Thyroid gland (tissue), 4 donors: ENCODE data around the gene RBM4B. TPM values are rescaled to one million over a fixed set of nuclear protein-coding genes. Genes with fewer than 3 reads are reported as not detected.

Experiments used
- DNase-seq, 2 donors: peaks; one replicate each; pipeline ENCODE4 v3.0.0-alpha.2; 2019
- H3K27ac ChIP-seq, 3 donors: fragments of 200-600 bp; sonication (generic); 1 replicate in 2 of 3; 2 replicates in 1 of 3; pipeline ENCODE4 v1.5.1; 2016 to 2019; ENCODE audit warnings: mild to moderate bottlenecking in 1 of 3, moderate library complexity in 1 of 3
- H3K27me3 ChIP-seq: fragments of 200-600 bp; sonication (generic); one replicate; pipeline ENCODE4 v1.5.1; 2019
- H3K36me3 ChIP-seq, 2 donors: fragments of 200-600 bp; sonication (generic); one replicate each; pipeline ENCODE4 v1.5.1; 2016 to 2019
- H3K4me1 ChIP-seq, 2 donors: fragments of 200-600 bp; sonication (generic); one replicate each; pipeline ENCODE4 v1.5.1; 2017 to 2019
- H3K4me3 ChIP-seq, 3 donors: fragments of 200-600 bp; sonication (generic); replicated peaks in 1 of 3; 1 replicate in 2 of 3; 2 replicates in 1 of 3; pipeline ENCODE4 v1.5.1; 2016; ENCODE audit warnings: mild to moderate bottlenecking in 1 of 3
- H3K9me3 ChIP-seq: fragments of 200-600 bp; sonication (generic); one replicate; pipeline ENCODE4 v1.5.1; 2017
- POLR2A ChIP-seq, 2 donors: fragments of 450-650 bp; IDR thresholded peaks; one replicate each; pipeline ENCODE4 v1.6.1; 2017; ENCODE audit warnings: antibody characterized with exemption in 2 of 2, mild to moderate bottlenecking in 2 of 2, moderate library complexity in 1 of 2
- WGBS, 2 donors: methylation state at CpG; one replicate each; pipeline ENCODE4 v1.1.5; 2017; 5-methylcytosine and 5-hydroxymethylcytosine counted together
- intact Hi-C: fragments of 100-400 bp; cut with DNase I; formaldehyde crosslinking; loops from one replicate; pipeline ENCODE4 v1.15.1; 2023
- total RNA-seq, 4 donors: library from RNA; depleted of rRNA; stranded (reverse); fragments of >200 nt; gene quantifications; one replicate each; pipeline ENCODE4 v1.2.3, GENCODE V29; 2016
- TF ChIP-seq, protein P1 (sequence below), 6 experiments: fragments of 200-600 bp in 3 of 6; fragments of 450-650 bp in 3 of 6; sonication (generic) in 3 of 6; IDR thresholded peaks; one replicate each; pipeline ENCODE4 v1.5.1; 2016 to 2019; ENCODE audit warnings: antibody characterized with exemption in 6 of 6, mild to moderate bottlenecking in 2 of 6, inconsistent platforms in 1 of 6, moderate library complexity in 1 of 6

The RBM4B gene
- total RNA-seq, 4 donors from 2014 or later = 16.6 to 24.7 (median 24.2) TPM

DNA sequence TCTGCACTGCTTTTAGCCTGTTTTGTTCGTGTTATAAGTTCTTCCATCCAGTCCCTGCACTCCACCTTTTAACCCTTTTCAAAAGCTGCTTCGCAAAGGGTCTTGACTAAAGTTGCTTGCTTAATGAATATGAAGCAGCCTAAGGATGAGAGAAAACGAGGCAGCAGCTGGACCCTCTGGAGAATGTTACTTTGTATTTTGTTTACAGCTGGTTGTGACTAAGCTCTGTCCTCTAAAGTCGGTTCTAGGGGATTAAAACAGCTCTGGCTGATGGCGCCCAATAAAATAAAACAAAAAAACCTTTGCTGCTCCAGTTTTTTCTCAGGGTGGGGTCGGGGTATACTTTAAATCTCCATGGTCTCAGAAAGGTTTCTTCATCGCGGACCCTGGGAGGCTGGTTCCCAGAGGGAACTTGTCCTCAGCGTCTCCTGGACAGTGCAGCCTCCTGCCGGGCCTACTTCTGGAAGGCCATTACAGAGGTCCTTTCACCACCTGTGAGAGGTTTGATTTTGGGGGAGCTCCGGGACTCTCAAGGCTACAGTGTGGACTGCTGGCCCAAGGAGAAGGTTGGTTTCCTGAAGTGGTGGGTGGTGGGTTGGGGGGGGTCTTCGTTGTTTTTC lies 40.0 kb downstream of the RBM4B start:
- TF ChIP-seq, protein P1, sequence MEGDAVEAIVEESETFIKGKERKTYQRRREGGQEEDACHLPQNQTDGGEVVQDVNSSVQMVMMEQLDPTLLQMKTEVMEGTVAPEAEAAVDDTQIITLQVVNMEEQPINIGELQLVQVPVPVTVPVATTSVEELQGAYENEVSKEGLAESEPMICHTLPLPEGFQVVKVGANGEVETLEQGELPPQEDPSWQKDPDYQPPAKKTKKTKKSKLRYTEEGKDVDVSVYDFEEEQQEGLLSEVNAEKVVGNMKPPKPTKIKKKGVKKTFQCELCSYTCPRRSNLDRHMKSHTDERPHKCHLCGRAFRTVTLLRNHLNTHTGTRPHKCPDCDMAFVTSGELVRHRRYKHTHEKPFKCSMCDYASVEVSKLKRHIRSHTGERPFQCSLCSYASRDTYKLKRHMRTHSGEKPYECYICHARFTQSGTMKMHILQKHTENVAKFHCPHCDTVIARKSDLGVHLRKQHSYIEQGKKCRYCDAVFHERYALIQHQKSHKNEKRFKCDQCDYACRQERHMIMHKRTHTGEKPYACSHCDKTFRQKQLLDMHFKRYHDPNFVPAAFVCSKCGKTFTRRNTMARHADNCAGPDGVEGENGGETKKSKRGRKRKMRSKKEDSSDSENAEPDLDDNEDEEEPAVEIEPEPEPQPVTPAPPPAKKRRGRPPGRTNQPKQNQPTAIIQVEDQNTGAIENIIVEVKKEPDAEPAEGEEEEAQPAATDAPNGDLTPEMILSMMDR (IDR thresholded peaks at IDR 0.05) = no peak
- TF ChIP-seq POLR2A (IDR thresholded peaks at IDR 0.05) = no peak
- H3K4me1 ChIP-seq = peaks cover 36 to 42% of the 10 kb centered on the region in 2 donors
- no peaks in the 10 kb centered on the region for H3K27me3 ChIP-seq
- 45 to 53% methylated on average over 10 to 12 of the region's 12 CpGs for WGBS, 2 donors
- H3K4me3 ChIP-seq = peak overlapping the region in 2 of 3 donors; percentile 22 to 78
- DNase-seq = peak in 1 of 2 donors; percentile 8
- H3K36me3 ChIP-seq = peaks cover 5 to 14% of the 10 kb centered on the region in 2 donors
- H3K9me3 ChIP-seq = no peaks in the 10 kb centered on the region
- peak overlapping the region; percentile 60 to 82 (median 60) for H3K27ac ChIP-seq
- intact Hi-C loops = loop anchor here (2.0 to 5.0 kb wide), 2 partner anchors 21 to 40 kb away; partner anchors contain the start of genes RBM14 and RBM4B

DNA sequence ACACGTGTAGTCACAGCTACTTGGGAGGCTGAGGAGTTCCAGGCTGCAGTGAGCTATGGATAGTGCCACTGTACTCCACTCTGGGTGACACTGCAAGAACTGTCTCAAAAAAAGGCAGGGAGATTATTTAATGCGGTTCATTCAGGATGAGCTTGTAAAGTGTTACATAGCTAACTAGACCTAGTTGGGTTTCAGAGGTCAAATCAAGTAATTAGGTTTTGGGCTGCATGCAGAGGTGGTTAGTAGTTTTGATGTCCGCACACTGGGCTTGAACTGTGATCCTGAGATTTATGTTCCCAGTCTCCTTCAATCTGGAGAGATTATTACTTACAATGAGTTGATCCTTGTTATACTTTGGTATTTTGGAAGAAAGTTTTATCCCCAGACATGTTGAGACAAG lies 41.3 kb downstream of the RBM4B start:
- intact Hi-C loops = loop anchor here (5.0 kb wide), 1 partner anchor 41 kb away; the partner anchor contains the start of gene RBM4B
- TF ChIP-seq, protein P1 (IDR thresholded peaks at IDR 0.05) = no peak
- TF ChIP-seq POLR2A (IDR thresholded peaks at IDR 0.05) = no peak
- Histone ChIP-seq H3K4me1 (peaks cover 23 to 29% of the 10 kb centered on the region in 2 donors), H3K36me3 (peaks cover 5 to 14% of the 10 kb centered on the region in 2 donors), H3K4me3 (no peak overlapping the region), H3K27ac (no peak overlapping the region), H3K9me3 (no peaks in the 10 kb centered on the region), H3K27me3 (no peaks in the 10 kb centered on the region)
- 91 to 95% methylated on average over 3 of the region's 3 CpGs for WGBS, 2 donors
- no peak for DNase-seq

DNA sequence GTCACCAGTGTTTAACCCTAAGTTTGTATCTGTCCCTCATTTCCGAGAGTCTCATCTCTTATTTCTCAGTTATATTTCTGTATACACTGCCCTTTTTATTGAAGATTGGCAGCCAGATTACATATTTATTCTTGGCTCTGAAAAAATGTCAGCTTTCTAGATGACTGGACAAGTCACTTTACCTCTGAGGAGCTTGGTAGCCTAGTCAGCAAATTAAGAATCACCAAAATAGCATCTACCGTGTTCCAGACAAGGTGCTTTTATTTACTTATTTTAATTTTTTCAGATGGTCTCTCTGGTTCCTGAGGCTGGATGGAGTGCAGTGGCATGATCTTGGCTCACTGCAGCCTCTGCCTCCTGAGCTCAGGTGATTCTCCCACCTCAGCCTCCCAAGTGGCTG lies 44.7 kb downstream of the RBM4B start:
- DNase-seq = no peak
- Histone ChIP-seq H3K4me1 (peaks cover 5 to 8% of the 10 kb centered on the region in 2 donors), H3K4me3 (no peak overlapping the region), H3K27me3 (no peaks in the 10 kb centered on the region), H3K27ac (no peak overlapping the region), H3K9me3 (no peaks in the 10 kb centered on the region), H3K36me3 (peaks cover 0 to 3% of the 10 kb centered on the region in 2 donors)
- TF ChIP-seq POLR2A (IDR thresholded peaks at IDR 0.05) = no peak
- TF ChIP-seq, protein P1 (IDR thresholded peaks at IDR 0.05) = no peak
- WGBS, 2 donors = 90 to 91% methylated on average over 2 of the region's 2 CpGs
- intact Hi-C loops = no loop called here

DNA sequence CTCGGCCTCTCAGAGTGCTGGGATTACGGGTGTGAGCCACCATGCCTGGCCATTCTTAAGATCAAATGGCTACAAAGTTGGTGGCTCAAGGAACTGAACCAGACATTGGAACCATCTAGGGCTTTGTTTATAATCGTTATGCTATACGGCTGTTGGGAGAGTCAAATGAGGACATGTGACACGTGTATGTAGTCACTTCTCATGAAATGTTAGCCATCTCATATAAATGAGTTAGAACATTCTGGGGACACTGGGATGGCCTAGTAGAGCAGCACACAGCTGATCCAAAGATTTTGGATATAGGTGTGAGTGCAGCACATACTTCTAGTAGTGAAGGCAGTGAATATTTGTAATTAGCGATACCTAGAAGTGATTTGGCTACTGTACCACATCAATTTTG lies 45.8 kb downstream of the RBM4B start:
- H3K27me3 ChIP-seq = no peaks in the 10 kb centered on the region
- intact Hi-C loops = no loop called here
- TF ChIP-seq POLR2A (IDR thresholded peaks at IDR 0.05) = no peak
- TF ChIP-seq, protein P1 (IDR thresholded peaks at IDR 0.05) = no peak
- H3K36me3 ChIP-seq = peaks cover 8 to 13% of the 10 kb centered on the region in 2 donors
- no peaks in the 10 kb centered on the region for H3K9me3 ChIP-seq
- no peaks in the 10 kb centered on the region for H3K4me1 ChIP-seq
- H3K4me3 ChIP-seq = no peak overlapping the region
- DNase-seq = no peak
- H3K27ac ChIP-seq = no peak overlapping the region
- WGBS, 2 donors = 95 to 97% methylated on average over 6 of the region's 6 CpGs

DNA sequence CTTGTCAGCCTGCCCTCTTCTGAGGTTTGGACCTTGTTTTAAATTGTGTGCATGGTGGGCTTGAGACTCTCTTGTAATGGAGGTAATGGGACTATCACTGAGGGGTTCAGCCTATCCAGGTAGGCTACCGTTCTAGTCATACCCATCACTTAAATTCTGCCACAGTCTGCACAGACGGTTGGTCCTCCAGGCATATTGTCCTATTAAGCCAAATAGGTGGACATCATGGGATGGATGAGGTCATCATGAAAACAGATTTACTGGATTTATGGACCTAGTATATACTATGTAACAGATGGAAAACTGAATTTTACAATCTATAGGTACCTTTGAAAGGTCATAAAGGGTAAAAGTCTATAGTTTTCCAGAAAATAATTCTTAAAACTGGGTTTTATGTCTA lies 48.3 kb downstream of the RBM4B start:
- intact Hi-C loops = no loop called here
- TF ChIP-seq, protein P1 (IDR thresholded peaks at IDR 0.05) = no peak
- no peak for TF ChIP-seq POLR2A (IDR thresholded peaks at IDR 0.05)
- H3K36me3 ChIP-seq = peaks cover 34 to 38% of the 10 kb centered on the region in 2 donors
- H3K27me3 ChIP-seq = no peaks in the 10 kb centered on the region
- H3K4me1 ChIP-seq = no peaks in the 10 kb centered on the region
- WGBS, 2 donors = 93 to 97% methylated on average over 2 of the region's 2 CpGs
- no peak overlapping the region for H3K4me3 ChIP-seq
- no peak overlapping the region for H3K27ac ChIP-seq
- no peaks in the 10 kb centered on the region for H3K9me3 ChIP-seq
- DNase-seq = no peak
